Loucy (cell line): ENCODE measurements around the gene GPN1.
"Not testable (repeated sequence)": the region's sequence is repeated elsewhere in the genome, so short reads cannot be mapped to it uniquely, and the experiment has no call there.

Source experiments
- CTCF ChIP-seq: fragments of 200-600 bp; sonication (generic); conservative IDR thresholded peaks from 2 replicates; pipeline ENCODE4 v1.5.1; 2014; ENCODE audit warnings: mild to moderate bottlenecking, antibody characterized with exemption, low read length
- EZH2phosphoT487 ChIP-seq: fragments of 200-600 bp; IDR thresholded peaks from 2 replicates; pipeline ENCODE4 v1.6.1; 2018; ENCODE audit warnings: antibody characterized with exemption, mild to moderate bottlenecking, moderate library complexity, borderline replicate concordance

- not testable (repeated sequence) for TF ChIP-seq CTCF, EZH2phosphoT487
Observed at GRCh38 chr2:27594020-27594703, 34.7 kb upstream of the GPN1 start.
